ENCODE measurements around the gene INSRR. TPM values are rescaled to one million over a fixed set of nuclear protein-coding genes. Genes with fewer than 3 reads are reported as not detected.

The INSRR gene
- total and polyA plus RNA-seq, 2 of the 8 experiments (the other 6 are each of a cell fraction or from before 2014, with no cell fraction given): 0.02 TPM; not detected in 1

- H3K4ac ChIP-seq (replicated peaks; ENCODE audit: insufficient read length, low read depth, low read length): no peak overlapping the region
- H2BK5ac ChIP-seq (ENCODE audit: low read depth, low read length): no peak overlapping the region
- peaks cover 0 to 4% of the 10 kb centered on the region in 2 experiments; a peak in 1 of 4 replicates for H3K9me3 ChIP-seq (ENCODE audit: insufficient read depth in 2 of 2, low read depth in 1 of 2, low read length in 1 of 2)
- H3K27me3 ChIP-seq (replicated peaks in 1 of 4; ENCODE audit: control insufficient read depth in 3 of 4, extremely low read depth in 1 of 4, insufficient read depth in 3 of 4, low read length in 3 of 4): peaks cover 0 to 15% (median 10%) of the 10 kb centered on the region in 4 experiments; a peak in 6 of 7 replicates
- H3K79me1 ChIP-seq (ENCODE audit: low read depth, low read length): no peaks in the 10 kb centered on the region
- 84% methylated on average over 17 of the region's 29 CpGs; no CpG with 5 or more reads in 1 of the 2 experiments for WGBS, 2 experiments (ENCODE audit: extremely low coverage in 1 of 2, insufficient coverage in 1 of 2, insufficient read length in 1 of 2, insufficient replicate concordance in 2 of 2, low coverage in 1 of 2, low lambda C conversion rate in 2 of 2, missing lambda C conversion rate in 1 of 2)
- no peak overlapping the region for H4K91ac ChIP-seq (replicated peaks; ENCODE audit: insufficient read length, low read length)
- no peak overlapping the region for H3K56ac ChIP-seq (replicated peaks; ENCODE audit: insufficient read length, low read depth, low read length)
- no peak overlapping the region for H2BK20ac ChIP-seq (ENCODE audit: low read length)
- no peak overlapping the region for H2AFZ ChIP-seq (ENCODE audit: low read length)
- ChIA-PET CTCF (ENCODE audit: partially characterized antibody) (interaction anchor here (0.7 to 4.2 kb wide), 9 partner anchors 9 to 220 kb away, joined by 3 to 73 read pairs (median 4); partner anchors contain the start of gene NTRK1), POLR2A (ENCODE audit: partially characterized antibody) (no interaction called here)
- H2BK15ac ChIP-seq (ENCODE audit: low read length): no peak overlapping the region
- H3K79me2 ChIP-seq (ENCODE audit: control insufficient read depth in 1 of 2, insufficient read depth in 2 of 2, low read length in 2 of 2): no peaks in the 10 kb centered on the region
- no peak overlapping the region for H3K4me3 ChIP-seq (ENCODE audit: extremely low read depth in 1 of 4, insufficient read depth in 2 of 4, low read depth in 3 of 4, low read length in 4 of 4)
- H2BK120ac ChIP-seq (replicated peaks; ENCODE audit: low read depth, low read length): no peak overlapping the region
- H2AK5ac ChIP-seq (ENCODE audit: low read depth, low read length): no peak overlapping the region
- H3K23me2 ChIP-seq (ENCODE audit: low read depth, low read length): peaks cover 3% of the 10 kb centered on the region; the same call in 1 of the 2 replicates
- DNase-seq (ENCODE audit: low read depth in 1 of 2, low spot score in 2 of 2): no peak
- no peak for FAIRE-seq
- H3K14ac ChIP-seq (ENCODE audit: insufficient read length): no peak overlapping the region
- H3K9ac ChIP-seq (replicated peaks in 1 of 4; ENCODE audit: extremely low read depth in 1 of 4, low read depth in 3 of 4, low read length in 3 of 4): no peak overlapping the region
- peaks cover 2 to 9% (median 7%) of the 10 kb centered on the region in 4 experiments for H3K4me1 ChIP-seq (replicated peaks in 1 of 4; ENCODE audit: control insufficient read depth in 3 of 4, insufficient read depth in 4 of 4, low read length in 3 of 4)
- H3K4me2 ChIP-seq (ENCODE audit: insufficient read depth in 1 of 2, low read depth in 2 of 2, low read length in 2 of 2): no peak overlapping the region
- H3K27ac ChIP-seq (ENCODE audit: low read depth, low read length): no peak overlapping the region
- H3K36me3 ChIP-seq (ENCODE audit: control insufficient read depth in 2 of 4, insufficient read depth in 4 of 4, low read length in 3 of 4): no peaks in the 10 kb centered on the region
- H4K5ac ChIP-seq (ENCODE audit: insufficient read length, low read depth, low read length): no peak overlapping the region
- H4K8ac ChIP-seq (ENCODE audit: extremely low read depth, insufficient read depth, low read length): no peak overlapping the region
- H3K23ac ChIP-seq (ENCODE audit: insufficient read length): no peak overlapping the region
- H3K18ac ChIP-seq (ENCODE audit: extremely low read depth, low read length): no peak overlapping the region
- H4K20me1 ChIP-seq (replicated peaks in 1 of 2; ENCODE audit: control insufficient read depth in 1 of 2, insufficient read depth in 2 of 2, low read length in 2 of 2): peaks cover 0 to 6% of the 10 kb centered on the region in 2 experiments
- no peak overlapping the region for H2BK12ac ChIP-seq (ENCODE audit: low read depth, low read length)
- TF ChIP-seq USF2 (IDR thresholded peaks at IDR 0.05; ENCODE audit: low read length) (no peak), SIRT6 (IDR thresholded peaks at IDR 0.05; ENCODE audit: low read length) (no peak), GTF2F1 (IDR thresholded peaks at IDR 0.05; ENCODE audit: borderline replicate concordance, low read depth, low read length) (no peak), ATF3 (IDR thresholded peaks at IDR 0.05; ENCODE audit: insufficient read depth, low read depth, low read length) (no peak), SIN3A (conservative IDR thresholded peaks at IDR 0.05 in 1 of 2, IDR thresholded peaks at IDR 0.05 in 1 of 2; ENCODE audit: low read depth in 1 of 2, low read length in 2 of 2) (no peak), RAD21 (IDR thresholded peaks at IDR 0.05 in 1 of 2, conservative IDR thresholded peaks at IDR 0.05 in 1 of 2; ENCODE audit: low read depth in 2 of 2, low read length in 2 of 2) (no peak), GABPA (IDR thresholded peaks at IDR 0.05; ENCODE audit: borderline replicate concordance, insufficient read depth, low read length) (no peak), CTBP2 (IDR thresholded peaks at IDR 0.05; ENCODE audit: borderline replicate concordance, insufficient read depth, insufficient read length, low read length) (no peak)
Measured at GRCh38 chr1:156908541-156908940, 49.6 kb upstream of the INSRR start.
